Small intestine (tissue), 7 donors: ENCODE results near the gene SORL1-AS1.

Source experiments
- DNase-seq, 2 donors: peaks; one replicate each; pipeline versions ENCODE4 v3.0.0 to v3.0.0-alpha.2; 2013
- FAIRE-seq: peaks from 2 replicates; lab custom pipeline; 2012; peaks lifted over from hg19 to GRCh38; lab: Jason Lieb, UNC
- H3K27ac ChIP-seq, 3 donors: one replicate each; pipeline ENCODE4 v1.5.1; 2013; ENCODE audit warnings: low read length in 2 of 3, mild to moderate bottlenecking in 2 of 3, control low read depth in 1 of 3, inconsistent platforms in 1 of 3, low read depth in 1 of 3, moderate library complexity in 1 of 3
- H3K27me3 ChIP-seq, 3 donors: one replicate each; pipeline ENCODE4 v1.6.1; 2013; ENCODE audit warnings: low read length in 3 of 3, inconsistent platforms in 1 of 3; ENCODE audit not compliant: control insufficient read depth in 3 of 3, insufficient read depth in 3 of 3
- H3K36me3 ChIP-seq, 3 donors: one replicate each; pipeline ENCODE4 v1.6.1; 2013; ENCODE audit warnings: low read length in 3 of 3, inconsistent platforms in 1 of 3, low read depth in 1 of 3, mild to moderate bottlenecking in 1 of 3, moderate library complexity in 1 of 3; ENCODE audit not compliant: control insufficient read depth in 3 of 3, insufficient read depth in 2 of 3
- H3K4me1 ChIP-seq, 3 donors: one replicate each; pipeline ENCODE4 v1.6.1; 2013; ENCODE audit warnings: low read length in 2 of 3, inconsistent platforms in 1 of 3, low read depth in 1 of 3, mild to moderate bottlenecking in 1 of 3, moderate library complexity in 1 of 3; ENCODE audit not compliant: control insufficient read depth in 3 of 3, insufficient read depth in 2 of 3
- H3K4me3 ChIP-seq, 3 donors: one replicate each; pipeline ENCODE4 v1.5.1; 2013; ENCODE audit warnings: low read length in 3 of 3, control low read depth in 1 of 3, inconsistent platforms in 1 of 3, low read depth in 1 of 3, mild to moderate bottlenecking in 1 of 3, moderate library complexity in 1 of 3
- H3K9me3 ChIP-seq, 2 donors: one replicate each; pipeline ENCODE4 v1.6.1; 2013; ENCODE audit warnings: low read depth in 1 of 2, low read length in 1 of 2; ENCODE audit not compliant: control insufficient read depth in 2 of 2, insufficient read depth in 1 of 2
- WGBS, 3 donors: extraction: QIAGEN DNeasy Blood & Tissue Kit; methylation state at CpG; one replicate each; pipeline ENCODE4 v1.1.7; 2013; 5-methylcytosine and 5-hydroxymethylcytosine counted together
- donor health status: healthy with polysubstance abuse.
- donor health status: control.
- donor health status: control.
- donor health status: Bipolar disorder and iron deficiency.
- donor health status: healthy.

SORL1-AS1 gene

DNA sequence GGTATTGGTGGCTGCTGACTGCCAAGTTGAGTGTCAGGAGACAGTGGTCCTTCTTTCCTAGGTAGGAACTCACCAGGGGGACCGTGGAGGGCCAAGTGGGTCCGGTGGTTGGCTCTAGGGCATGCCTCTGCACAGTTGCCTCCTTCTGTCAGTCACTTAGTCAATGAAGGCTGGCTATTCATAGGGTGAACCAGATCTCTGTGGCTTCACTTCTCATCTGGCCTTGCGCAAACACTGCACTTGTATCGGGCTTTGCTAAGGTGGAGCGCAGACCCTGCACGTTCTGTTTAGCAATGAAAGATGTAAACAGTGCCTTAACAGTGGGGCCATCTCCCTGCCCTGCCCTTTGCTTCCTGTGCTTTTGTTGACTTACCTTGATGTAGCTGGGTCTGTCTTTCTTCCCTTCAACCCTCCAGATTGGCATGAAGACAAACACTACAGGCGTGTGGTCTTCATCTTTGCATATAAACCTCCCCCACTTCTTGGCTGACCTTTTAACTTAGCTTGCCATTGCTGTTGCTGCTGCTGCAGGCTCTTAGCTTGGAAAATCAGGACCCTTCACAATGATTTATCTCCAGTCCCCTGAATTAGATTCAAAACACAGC lies 6.7 kb upstream of the SORL1-AS1 start:
- Histone ChIP-seq H3K4me1 (peaks cover 0 to 17% (median 0%) of the 10 kb centered on the region in 3 donors), H3K27ac (peak overlapping the region in 1 of 3 donors; percentile 51), H3K9me3 (no peaks in the 10 kb centered on the region), H3K36me3 (no peaks in the 10 kb centered on the region), H3K4me3 (no peak overlapping the region), H3K27me3 (no peaks in the 10 kb centered on the region)
- FAIRE-seq (no peak), DNase-seq (peak in 1 of 2 donors; percentile 61)
- 70 to 83% (median 77%) methylated on average over 7 of the region's 7 CpGs for WGBS, 3 donors

DNA sequence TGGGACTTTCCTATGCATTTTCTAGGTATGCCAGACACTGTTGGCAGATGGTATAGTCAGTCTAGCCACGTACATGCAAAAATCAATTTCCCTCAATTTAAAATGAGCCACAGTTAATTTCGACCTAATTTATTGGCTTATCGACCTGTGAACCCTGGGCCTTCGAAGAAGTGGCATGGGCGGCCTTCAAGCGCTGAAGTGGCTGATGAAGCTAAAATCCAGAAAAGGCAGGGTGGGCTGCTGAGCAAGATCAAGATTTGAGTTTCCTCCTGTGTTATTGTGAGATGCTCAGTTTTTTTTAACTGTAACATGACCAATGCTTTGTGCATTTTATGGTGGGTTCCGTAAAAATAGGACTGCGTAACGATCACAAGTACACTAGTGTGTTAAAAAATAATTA lies 5.8 kb upstream of the SORL1-AS1 start:
- Histone ChIP-seq H3K4me1 (peaks cover 0 to 23% (median 0%) of the 10 kb centered on the region in 3 donors), H3K4me3 (no peak overlapping the region), H3K9me3 (no peaks in the 10 kb centered on the region), H3K27me3 (no peaks in the 10 kb centered on the region), H3K36me3 (no peaks in the 10 kb centered on the region), H3K27ac (no peak overlapping the region)
- WGBS, 3 donors = 91 to 93% (median 92%) methylated on average over 9 of the region's 9 CpGs
- DNase-seq (no peak), FAIRE-seq (no peak)

DNA sequence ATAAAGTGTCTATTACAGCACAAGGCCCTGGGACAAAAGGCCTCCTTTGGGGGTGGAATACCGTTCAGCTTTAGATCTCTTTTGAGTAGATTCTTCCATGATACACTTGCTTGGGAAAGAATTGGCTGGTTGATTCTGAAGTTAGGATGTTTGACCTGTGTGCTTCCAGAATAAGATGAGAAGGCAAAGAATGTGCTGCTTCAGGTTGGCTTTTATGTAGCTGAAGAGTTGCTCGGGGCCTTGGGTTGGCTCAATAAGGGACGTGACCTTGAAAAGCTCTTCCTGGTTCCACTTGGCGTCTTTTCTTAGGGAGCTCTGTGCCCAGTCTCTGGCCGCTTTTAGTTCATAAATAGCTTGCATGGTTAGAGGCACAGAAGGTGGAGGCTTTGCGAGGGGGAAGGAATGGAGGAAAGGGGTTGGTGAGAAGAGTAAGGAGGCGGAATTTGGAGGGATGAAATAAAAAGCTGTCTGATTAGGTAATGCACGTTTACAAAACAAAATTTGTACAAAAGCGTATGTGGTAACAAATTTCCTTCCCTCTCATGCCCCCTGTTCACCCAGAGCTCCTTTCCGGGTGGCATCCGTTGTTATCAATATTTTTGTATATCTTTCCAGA lies 4.2 kb upstream of the SORL1-AS1 start:
- Histone ChIP-seq H3K36me3 (no peaks in the 10 kb centered on the region), H3K4me1 (peaks cover 0 to 23% (median 0%) of the 10 kb centered on the region in 3 donors), H3K27me3 (peaks cover 0 to 4% (median 0%) of the 10 kb centered on the region in 3 donors), H3K9me3 (no peaks in the 10 kb centered on the region), H3K27ac (no peak overlapping the region), H3K4me3 (no peak overlapping the region)
- DNase-seq (no peak), FAIRE-seq (no peak)
- 77 to 82% (median 81%) methylated on average over 11 of the region's 11 CpGs for WGBS, 3 donors

DNA sequence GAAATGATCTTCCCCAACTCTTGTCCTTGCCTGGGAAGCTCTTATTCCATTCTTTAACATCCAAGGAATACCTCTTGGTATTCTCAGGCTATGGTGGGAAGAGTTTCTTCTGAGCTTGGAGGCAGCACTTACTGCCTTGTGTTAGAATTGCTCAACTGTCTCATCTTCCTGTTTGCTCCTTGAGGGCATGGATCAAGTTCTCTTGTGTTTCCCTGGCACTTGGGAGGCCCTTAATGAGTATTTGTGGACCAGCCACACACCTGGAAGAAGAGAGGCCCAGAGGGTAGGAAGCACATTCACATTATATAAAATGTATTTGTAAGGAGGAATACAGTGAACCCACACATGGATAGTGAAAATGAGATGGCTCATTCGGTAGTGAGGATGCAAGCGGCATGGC lies 3.4 kb upstream of the SORL1-AS1 start:
- no peaks in the 10 kb centered on the region for H3K9me3 ChIP-seq
- H3K4me1 ChIP-seq = peaks cover 0 to 27% (median 0%) of the 10 kb centered on the region in 3 donors
- no peak for FAIRE-seq
- no peaks in the 10 kb centered on the region for H3K36me3 ChIP-seq
- peaks cover 0 to 4% (median 0%) of the 10 kb centered on the region in 3 donors for H3K27me3 ChIP-seq
- H3K4me3 ChIP-seq = no peak overlapping the region
- no peak for DNase-seq
- no peak overlapping the region for H3K27ac ChIP-seq
- WGBS, 3 donors = 85 to 94% (median 92%) methylated on average over 2 of the region's 2 CpGs

GRCh38 chr11:121455115-121455514 lies 2.3 kb upstream of the SORL1-AS1 start:
- Histone ChIP-seq H3K9me3 (no peaks in the 10 kb centered on the region), H3K27ac (no peak overlapping the region), H3K4me1 (peaks cover under 1 to 29% (median 3%) of the 10 kb centered on the region in 3 donors), H3K36me3 (no peaks in the 10 kb centered on the region), H3K27me3 (peaks cover 0 to 4% (median 0%) of the 10 kb centered on the region in 3 donors), H3K4me3 (no peak overlapping the region)
- 60 to 92% (median 88%) methylated on average over 2 to 3 of the region's 3 CpGs for WGBS, 3 donors
- no peak for FAIRE-seq
- DNase-seq = no peak

DNA sequence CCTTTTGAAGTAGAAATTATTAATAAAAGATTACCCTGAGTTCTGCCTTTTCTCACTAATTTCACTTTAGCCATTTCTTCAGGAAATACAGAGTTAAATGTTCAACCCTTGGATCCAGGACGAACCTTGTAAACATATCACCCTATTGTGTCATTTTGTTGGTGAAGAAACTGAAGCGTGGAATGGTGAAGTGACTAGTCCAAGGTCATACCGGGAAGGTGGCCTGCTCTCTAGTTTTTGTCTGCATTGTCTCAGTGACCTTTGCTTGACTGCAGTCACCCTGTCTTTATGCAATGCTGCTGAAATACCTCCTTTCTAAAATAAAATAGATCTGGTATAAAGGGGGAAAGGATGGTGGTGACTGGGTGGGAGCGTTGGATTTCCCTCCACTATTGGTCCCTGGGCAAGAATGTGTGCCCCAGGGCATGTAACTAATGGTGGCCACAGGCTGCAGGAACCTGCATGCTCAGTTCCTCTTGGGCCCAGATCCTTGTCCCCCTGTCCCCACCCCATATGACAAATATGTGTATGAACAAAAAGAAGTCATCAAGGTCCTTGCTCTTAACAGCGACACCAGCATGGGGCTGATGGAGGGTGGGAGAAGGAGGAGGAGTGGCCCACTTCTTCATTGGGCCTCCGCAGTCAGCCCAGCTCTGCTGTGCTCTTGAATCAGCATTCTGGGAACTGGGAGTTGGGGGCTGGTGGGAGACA lies 977 bp upstream of the SORL1-AS1 start:
- DNase-seq (peak; percentile 40 to 47), FAIRE-seq (no peak)
- Histone ChIP-seq H3K9me3 (peaks cover 0 to 5% of the 10 kb centered on the region in 2 donors), H3K27me3 (peaks cover 0 to 4% (median 0%) of the 10 kb centered on the region in 3 donors), H3K4me1 (peaks cover 3 to 20% (median 3%) of the 10 kb centered on the region in 3 donors), H3K4me3 (peak overlapping the region in 1 of 3 donors; percentile 63), H3K36me3 (no peaks in the 10 kb centered on the region), H3K27ac (no peak overlapping the region)
- WGBS, 3 donors = 58 to 66% (median 63%) methylated on average over 6 of the region's 6 CpGs

- peaks cover 0 to 5% of the 10 kb centered on the region in 2 donors for H3K9me3 ChIP-seq
- DNase-seq (peak; percentile 81 to 92), FAIRE-seq (no peak)
- H3K4me3 ChIP-seq = peak within 1 kb of the TSS; percentile 63 to 70 (median 63)
- peaks cover 3 to 20% (median 3%) of the 10 kb centered on the region in 3 donors for H3K4me1 ChIP-seq
- peak within 1 kb of the TSS; percentile 84 to 87 (median 86) for H3K27ac ChIP-seq
- no peaks in the 10 kb centered on the region for H3K36me3 ChIP-seq
- H3K27me3 ChIP-seq = peaks cover 0 to 4% (median 0%) of the 10 kb centered on the region in 3 donors
- WGBS, 3 donors = 0% methylated on average over 61 to 89 of the region's 89 CpGs
Measured at GRCh38 chr11:121451986-121452608, 670 bp downstream of the SORL1-AS1 start, which contains the start of gene SORL1. TSS of gene SORL1 (plus strand) at chr11:121452314. CDS start at chr11:121452332, 18 bp downstream.
